Sigmoid colon (tissue), 7 donors: ENCODE data around the gene CDA. TPM values are rescaled to one million over a fixed set of nuclear protein-coding genes. Genes with fewer than 3 reads are reported as not detected.

ENCODE experiments used
- DNase-seq: peaks from one replicate; pipeline ENCODE4 v3.0.0-alpha.2; 2019
- H3K27ac ChIP-seq, 4 donors: fragments of 200-600 bp; sonication (generic); one replicate each; pipeline ENCODE4 v1.5.1; 2016 to 2019; ENCODE audit warnings: mild to moderate bottlenecking in 1 of 4
- H3K27me3 ChIP-seq, 3 donors: fragments of 200-600 bp; sonication (generic); one replicate each; pipeline ENCODE4 v1.5.1; 2019; ENCODE audit warnings: mild to moderate bottlenecking in 1 of 3
- H3K36me3 ChIP-seq, 4 donors: fragments of 200-600 bp; sonication (generic); one replicate each; pipeline ENCODE4 v1.5.1; 2016 to 2019
- H3K4me1 ChIP-seq, 4 donors: fragments of 200-600 bp; sonication (generic); one replicate each; pipeline ENCODE4 v1.5.1; 2017 to 2019
- H3K4me3 ChIP-seq, 4 donors: fragments of 200-600 bp; sonication (generic); one replicate each; pipeline ENCODE4 v1.5.1; 2017 to 2019; ENCODE audit warnings: mild to moderate bottlenecking in 2 of 4, moderate library complexity in 1 of 4
- H3K9me3 ChIP-seq, 4 donors: fragments of 200-600 bp in 3 of 4; sonication (generic) in 3 of 4; one replicate each; pipeline versions ENCODE4 v1.5.1 to v1.6.1; 2013 to 2019
- CTCF ChIP-seq, 4 experiments: fragments of 450-650 bp in 3 of 4; fragments of 200-600 bp in 1 of 4; IDR thresholded peaks; one replicate each; pipeline ENCODE4 v1.5.1; 2016 to 2019; ENCODE audit warnings: antibody characterized with exemption in 4 of 4, mild to moderate bottlenecking in 3 of 4, moderate library complexity in 2 of 4
- EP300 ChIP-seq, 4 donors: sonication (generic); formaldehyde crosslinking; IDR thresholded peaks; one replicate each; pipeline ENCODE4 v1.6.1; 2017; ENCODE audit warnings: antibody characterized with exemption in 4 of 4
- POLR2A ChIP-seq, 2 donors: fragments of 450-650 bp; IDR thresholded peaks; one replicate each; pipeline ENCODE4 v1.6.1; 2016; ENCODE audit warnings: antibody characterized with exemption in 2 of 2, mild to moderate bottlenecking in 2 of 2, moderate library complexity in 2 of 2
- POLR2AphosphoS5 ChIP-seq, 4 donors: sonication (generic); formaldehyde crosslinking; IDR thresholded peaks; one replicate each; pipeline ENCODE4 v1.6.1; 2017; ENCODE audit warnings: antibody characterized with exemption in 4 of 4
- WGBS, 2 donors: extraction: QIAGEN DNeasy Blood & Tissue Kit; methylation state at CpG; one replicate each; pipeline ENCODE4 v1.1.7; 2013; 5-methylcytosine and 5-hydroxymethylcytosine counted together
- intact Hi-C: fragments of 100-400 bp; cut with DNase I; formaldehyde crosslinking; loops from one replicate; pipeline ENCODE4 v1.15.1; 2023
- polyA plus RNA-seq, 3 donors: library from polyadenylated mRNA; stranded (reverse); fragments of 200-250 nt; gene quantifications; one replicate each; pipeline ENCODE4 v1.2.3, GENCODE V29; 2013
- total RNA-seq, 4 donors: library from RNA; depleted of rRNA; stranded (reverse); fragments of >200 nt; gene quantifications; one replicate each; pipeline ENCODE4 v1.1.0, GENCODE V29; 2016
- donor health status: healthy with polysubstance abuse.
- donor health status: Bipolar disorder and iron deficiency.
- donor health status: healthy.

CDA gene
- total RNA-seq (1 to 10 TPM; 1.3 to 4.3 (median 2.5) TPM), polyA plus RNA-seq (100 to 1,000 TPM in 1 of 3 donors, 10 to 100 TPM in 2; 61.6 to 272 (median 82.9) TPM)

DNA sequence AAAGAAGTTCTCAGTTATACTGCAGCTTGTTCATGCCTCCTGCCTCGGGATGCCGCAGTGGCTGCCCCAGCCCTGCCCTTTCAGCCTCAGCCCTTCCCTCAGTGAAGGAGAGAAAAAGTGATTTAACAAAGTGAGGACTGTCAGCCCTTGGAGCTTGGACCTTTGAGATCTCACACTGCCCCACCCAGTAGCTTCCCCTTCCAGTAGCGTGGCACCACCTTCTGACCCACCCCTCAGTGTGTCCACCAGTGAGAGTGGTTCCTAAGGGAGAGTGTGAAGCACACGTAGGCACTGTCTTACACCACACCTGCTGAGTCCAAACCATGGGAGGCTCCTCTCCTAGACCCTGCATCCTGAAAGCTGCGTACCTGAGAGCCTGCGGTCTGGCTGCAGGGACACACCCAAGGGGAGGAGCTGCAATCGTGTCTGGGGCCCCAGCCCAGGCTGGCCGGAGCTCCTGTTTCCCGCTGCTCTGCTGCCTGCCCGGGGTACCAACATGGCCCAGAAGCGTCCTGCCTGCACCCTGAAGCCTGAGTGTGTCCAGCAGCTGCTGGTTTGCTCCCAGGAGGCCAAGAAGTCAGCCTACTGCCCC lies at the start of gene CDA:
CDA (plus strand) TSS at position 464 of the 592 bp plus-strand sequence; CDS start at position 497, 33 bp downstream.
- Histone ChIP-seq H3K9me3 (no peaks in the 10 kb centered on the region), H3K36me3 (no peaks in the 10 kb centered on the region), H3K4me1 (peaks cover 0 to 14% (median 8%) of the 10 kb centered on the region in 4 donors), H3K4me3 (peak within 1 kb of the TSS in 3 of 4 donors; percentile 16 to 27 (median 16)), H3K27me3 (peaks cover 0 to 45% (median 36%) of the 10 kb centered on the region in 3 donors), H3K27ac (peak within 1 kb of the TSS; percentile 56 to 69 (median 64))
- no peak for TF ChIP-seq CTCF (IDR thresholded peaks at IDR 0.05)
- TF ChIP-seq POLR2A (IDR thresholded peaks at IDR 0.05): no peak
- no peak for TF ChIP-seq EP300 (IDR thresholded peaks at IDR 0.05)
- no peak for TF ChIP-seq POLR2AphosphoS5 (IDR thresholded peaks at IDR 0.05)
- 7 to 27% methylated on average over 11 of the region's 11 CpGs for WGBS, 2 donors
- intact Hi-C loops: no loop called here
- DNase-seq: peak; percentile 69

- H3K27me3 ChIP-seq: peaks cover 0 to 7% (median 0%) of the 10 kb centered on the region in 3 donors
- H3K9me3 ChIP-seq: no peaks in the 10 kb centered on the region
- 91 to 95% methylated on average over 1 of the region's 1 CpG for WGBS, 2 donors
- intact Hi-C loops: no loop called here
- no peaks in the 10 kb centered on the region for H3K4me1 ChIP-seq
- no peak for TF ChIP-seq CTCF (IDR thresholded peaks at IDR 0.05)
- TF ChIP-seq POLR2A (IDR thresholded peaks at IDR 0.05): no peak
- no peak for TF ChIP-seq POLR2AphosphoS5 (IDR thresholded peaks at IDR 0.05)
- TF ChIP-seq EP300 (IDR thresholded peaks at IDR 0.05): no peak
- no peak for DNase-seq
- no peaks in the 10 kb centered on the region for H3K36me3 ChIP-seq
- no peak overlapping the region for H3K4me3 ChIP-seq
- H3K27ac ChIP-seq: no peak overlapping the region
These were observed 48.6 kb upstream of the CDA start for GRCh38 chr1:20540281-20540680.

DNA sequence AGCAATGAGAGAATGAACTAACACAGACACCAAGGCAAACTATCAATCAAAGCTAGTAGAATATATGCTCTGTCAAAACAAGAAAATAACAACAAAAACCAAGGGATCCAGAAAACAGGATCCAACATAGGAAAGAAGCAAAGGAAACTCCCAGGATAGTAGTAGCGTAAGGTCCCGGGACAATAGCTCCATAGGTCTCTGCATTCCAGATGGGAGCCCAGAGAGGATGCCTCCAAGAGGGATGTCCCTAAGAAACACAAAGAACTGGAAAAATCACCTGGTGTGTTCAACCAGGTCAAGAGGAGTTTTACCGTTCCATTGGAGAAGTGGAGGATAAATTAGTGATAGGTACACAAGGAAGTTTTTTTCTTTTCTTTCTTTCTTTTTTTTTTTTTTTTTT lies 42.3 kb upstream of the CDA start:
- peaks cover 0 to 33% (median 8%) of the 10 kb centered on the region in 3 donors for H3K27me3 ChIP-seq
- peaks cover 0 to 1% (median under 1%) of the 10 kb centered on the region in 4 donors for H3K4me1 ChIP-seq
- H3K27ac ChIP-seq: no peak overlapping the region
- 75 to 92% methylated on average over 3 of the region's 3 CpGs for WGBS, 2 donors
- intact Hi-C loops: no loop called here
- no peak for TF ChIP-seq POLR2AphosphoS5 (IDR thresholded peaks at IDR 0.05)
- TF ChIP-seq CTCF (IDR thresholded peaks at IDR 0.05): no peak
- no peak for TF ChIP-seq EP300 (IDR thresholded peaks at IDR 0.05)
- no peak for TF ChIP-seq POLR2A (IDR thresholded peaks at IDR 0.05)
- H3K4me3 ChIP-seq: no peak overlapping the region
- H3K9me3 ChIP-seq: no peaks in the 10 kb centered on the region
- no peaks in the 10 kb centered on the region for H3K36me3 ChIP-seq
- DNase-seq: no peak

DNA sequence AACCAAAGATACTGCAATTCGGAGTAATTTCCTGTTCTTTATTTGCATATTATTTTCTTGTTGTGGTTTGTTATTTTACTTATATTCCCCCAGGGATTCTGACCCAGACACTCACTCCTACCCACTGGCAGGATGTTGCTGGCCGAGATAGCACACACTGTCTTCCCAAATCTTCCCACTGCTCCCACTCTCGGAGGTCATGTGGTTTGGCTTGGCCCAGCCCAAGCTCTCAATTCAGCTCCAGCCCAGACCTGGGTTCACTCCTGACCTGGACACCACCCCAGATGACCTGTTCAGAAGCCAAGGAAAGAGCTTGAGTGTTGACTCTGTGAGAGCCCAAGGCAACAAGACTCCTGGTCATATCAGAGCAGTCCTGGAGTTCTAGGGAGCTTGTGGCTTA lies 37.7 kb upstream of the CDA start:
- H3K9me3 ChIP-seq: no peaks in the 10 kb centered on the region
- H3K4me1 ChIP-seq: peaks cover 0 to 29% (median 23%) of the 10 kb centered on the region in 4 donors
- TF ChIP-seq EP300 (IDR thresholded peaks at IDR 0.05) (no peak), CTCF (IDR thresholded peaks at IDR 0.05) (no peak), POLR2AphosphoS5 (IDR thresholded peaks at IDR 0.05) (no peak), POLR2A (IDR thresholded peaks at IDR 0.05) (no peak)
- no peak for DNase-seq
- WGBS, 2 donors: 53 to 72% methylated on average over 3 of the region's 3 CpGs
- H3K36me3 ChIP-seq: no peaks in the 10 kb centered on the region
- no peak overlapping the region for H3K4me3 ChIP-seq
- H3K27me3 ChIP-seq: peaks cover 21 to 71% (median 42%) of the 10 kb centered on the region in 3 donors
- peak overlapping the region in 2 of 4 donors; percentile 55 for H3K27ac ChIP-seq
- intact Hi-C loops: no loop called here
